Glomerular endothelial cell (primary cell): ENCODE results near the gene RPS6KB2. TPM values are rescaled to one million over a fixed set of nuclear protein-coding genes. Genes with fewer than 3 reads are reported as not detected.

ENCODE experiments used
- DNase-seq: peaks from one replicate; pipeline ENCODE4 v3.0.0-alpha.2; 2011; ENCODE audit warnings: low read depth, low spot score; ENCODE audit errors: extremely low read depth
- total RNA-seq: library from RNA; depleted of rRNA; stranded (reverse); fragments of >200 nt; gene quantifications from 2 replicates; pipeline ENCODE4 v1.2.3, GENCODE V29; 2015

The RPS6KB2 gene
- total RNA-seq, 1 donor from 2014 or later, result 39.9 TPM

DNA sequence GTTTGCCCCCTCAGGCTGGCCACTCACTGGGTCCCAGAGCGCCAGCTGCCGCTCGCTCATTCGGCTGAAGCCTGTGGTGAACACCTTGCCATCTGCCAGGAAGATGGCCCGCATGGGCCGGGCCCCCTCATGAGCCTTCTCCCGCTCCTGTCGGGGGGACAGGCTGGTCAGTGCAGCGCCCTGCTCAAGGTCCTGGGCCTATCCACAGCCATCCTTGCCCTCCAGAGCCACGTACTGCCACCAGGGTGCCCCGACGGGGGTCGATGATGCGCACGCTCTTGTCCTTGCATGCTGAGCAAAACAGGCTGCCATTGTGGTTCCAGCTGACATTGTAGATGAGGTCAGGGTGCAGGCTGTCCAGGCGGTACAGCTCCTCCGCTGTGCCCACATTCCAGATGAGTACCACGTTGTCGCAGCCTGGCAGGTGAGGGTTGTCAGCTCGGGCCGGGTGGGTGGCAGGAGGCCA is 12.8 kb downstream of the RPS6KB2 start:
- DNase-seq, result no peak

DNA sequence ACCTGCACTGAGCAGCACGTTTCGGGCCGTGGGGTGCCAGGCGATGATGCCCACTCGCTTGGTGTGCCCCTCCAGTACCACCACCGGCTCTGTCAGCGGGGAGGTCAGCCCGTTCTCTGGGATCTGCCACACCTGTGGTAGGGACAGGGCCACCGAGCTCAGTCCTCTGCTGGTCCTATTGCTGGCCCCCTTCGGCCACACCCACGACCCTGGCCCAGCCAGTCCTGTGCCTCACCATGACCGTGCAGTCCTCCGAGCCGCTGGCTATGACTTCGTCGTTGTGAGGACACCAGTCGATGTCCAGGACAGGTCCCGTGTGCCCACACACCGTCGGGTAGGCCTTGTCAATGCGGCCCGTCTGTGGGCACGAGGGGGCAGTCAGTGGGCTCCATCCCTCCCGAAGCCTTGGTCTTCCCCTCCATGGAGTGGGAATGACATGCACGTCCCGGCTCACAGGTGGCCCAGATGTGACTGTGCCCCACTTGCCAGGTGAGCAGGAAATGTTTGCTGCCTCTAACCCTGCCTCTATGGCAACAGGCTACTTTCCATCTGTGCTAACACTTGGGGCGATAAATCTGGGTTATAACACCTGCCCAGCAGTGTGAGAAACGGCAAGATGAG is 13.5 kb downstream of the RPS6KB2 start:
- no peak for DNase-seq

DNA sequence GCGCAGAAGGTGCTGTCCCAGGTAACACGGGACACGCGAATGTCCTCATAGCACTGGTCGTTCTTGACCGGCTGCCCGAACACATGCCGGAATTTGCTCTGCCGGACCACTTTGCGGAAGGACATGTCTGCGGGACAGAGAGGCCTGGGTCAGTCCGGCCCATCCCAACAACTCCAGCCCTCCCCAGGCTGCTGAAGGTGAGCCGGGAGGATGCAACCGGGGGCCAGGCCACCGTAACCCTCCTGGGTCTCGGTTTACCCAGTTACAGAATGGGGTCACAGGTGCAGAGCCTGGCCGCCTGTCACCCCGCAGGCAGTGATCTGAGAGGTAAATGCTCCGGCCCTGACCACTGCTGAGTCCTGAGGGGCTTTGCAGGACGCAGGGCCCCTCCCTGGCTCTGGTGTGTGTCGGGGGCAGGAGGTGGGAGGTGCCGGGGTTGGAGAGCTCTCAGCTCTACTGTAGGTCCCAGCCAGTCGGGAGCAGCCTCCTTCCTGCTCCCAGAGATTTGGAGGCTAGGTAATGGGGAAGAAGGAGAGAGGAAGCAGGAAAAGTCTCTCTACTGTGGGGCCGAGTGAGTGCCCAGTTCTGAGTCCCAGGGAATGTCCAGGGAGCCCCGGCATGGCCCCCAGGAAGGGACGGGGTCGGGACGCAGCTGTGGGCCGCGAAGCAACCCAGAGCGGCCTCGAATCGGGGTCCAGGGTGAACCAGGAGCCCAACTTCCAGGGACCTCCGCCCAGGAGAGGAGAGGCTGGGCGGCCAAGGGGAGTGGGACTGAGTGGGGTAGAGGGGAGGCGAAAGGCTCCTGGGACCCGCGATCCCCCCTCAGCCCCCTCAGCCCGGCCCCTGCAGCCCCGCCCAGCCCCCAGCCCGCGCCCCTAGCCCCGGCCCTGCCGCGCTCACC is 14.5 kb downstream of the RPS6KB2 start:
- DNase-seq, result no peak

DNA sequence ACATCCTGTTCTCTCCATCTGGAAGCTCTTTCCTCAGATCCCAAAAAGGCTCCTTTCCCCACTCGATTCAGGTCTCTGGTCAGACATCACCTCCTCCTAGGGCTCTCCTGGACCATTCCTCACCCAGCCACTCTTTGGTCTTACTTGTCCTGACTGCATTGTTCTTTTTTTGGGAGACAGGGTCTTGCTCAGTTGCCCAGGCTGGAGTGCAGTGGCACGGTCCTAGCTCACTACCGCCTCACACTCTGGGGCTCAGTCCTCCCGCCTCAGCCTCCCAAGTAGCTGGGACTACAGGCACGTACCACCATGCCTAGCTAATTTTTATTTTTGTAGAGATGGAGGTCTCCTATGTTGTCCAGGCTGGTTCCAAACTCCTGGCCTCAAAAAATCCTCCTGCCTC is 17.2 kb downstream of the RPS6KB2 start:
- DNase-seq, result no peak

DNA sequence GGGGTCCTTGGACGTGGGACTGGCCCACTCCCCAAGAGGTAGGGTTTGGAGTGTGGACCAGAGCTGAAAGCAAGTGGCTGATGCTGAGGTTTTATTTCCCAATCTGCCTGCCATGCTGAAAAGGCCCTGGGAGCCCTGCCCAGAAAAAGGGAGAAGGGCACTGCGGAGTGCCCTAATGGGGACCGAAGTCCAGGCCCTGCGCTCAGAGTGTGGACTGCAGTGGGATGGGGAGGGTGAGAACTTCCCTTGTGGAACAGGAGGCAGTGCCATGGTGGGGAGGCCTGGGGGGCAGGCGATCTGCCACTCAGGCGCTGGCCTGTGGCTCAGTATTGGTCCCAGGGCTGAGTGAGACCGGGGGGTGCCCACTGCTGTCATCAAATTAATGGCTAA is 19.9 kb downstream of the RPS6KB2 start:
- DNase-seq, result no peak

DNA sequence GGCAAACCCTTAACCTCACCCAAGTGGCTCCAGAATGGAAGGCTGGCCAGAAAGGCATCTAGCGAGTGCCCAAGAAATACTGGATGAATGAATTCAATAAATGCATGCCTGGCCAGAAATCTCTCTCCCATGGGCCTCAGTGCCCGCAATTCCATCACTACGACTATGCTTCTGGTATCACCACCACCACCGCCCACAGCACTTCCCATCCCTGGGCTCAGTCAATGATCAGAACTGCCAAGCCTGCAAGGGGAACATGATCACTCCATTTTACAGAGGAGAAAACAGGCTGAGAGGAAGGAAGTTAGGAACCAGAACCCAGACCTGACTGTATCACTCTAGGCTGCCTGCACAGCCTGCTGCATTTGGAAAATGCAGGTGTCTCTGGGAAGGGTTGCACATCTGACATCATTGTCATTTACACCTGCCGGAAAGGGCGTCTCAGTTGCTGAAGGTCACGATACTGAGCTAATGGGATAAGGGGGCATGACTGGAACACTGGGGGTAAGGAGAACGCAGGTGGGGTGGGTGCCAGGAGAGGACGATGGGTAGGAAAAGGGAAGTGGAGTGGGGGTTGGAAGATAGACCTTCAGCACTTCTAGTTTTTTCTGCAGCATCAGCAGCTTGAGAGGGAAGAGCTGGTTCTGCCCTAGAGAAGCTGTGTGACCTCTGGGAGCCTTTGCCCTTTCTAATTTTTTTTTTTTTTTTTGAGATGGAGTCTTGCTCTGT is 21.0 kb downstream of the RPS6KB2 start:
- no peak for DNase-seq

DNA sequence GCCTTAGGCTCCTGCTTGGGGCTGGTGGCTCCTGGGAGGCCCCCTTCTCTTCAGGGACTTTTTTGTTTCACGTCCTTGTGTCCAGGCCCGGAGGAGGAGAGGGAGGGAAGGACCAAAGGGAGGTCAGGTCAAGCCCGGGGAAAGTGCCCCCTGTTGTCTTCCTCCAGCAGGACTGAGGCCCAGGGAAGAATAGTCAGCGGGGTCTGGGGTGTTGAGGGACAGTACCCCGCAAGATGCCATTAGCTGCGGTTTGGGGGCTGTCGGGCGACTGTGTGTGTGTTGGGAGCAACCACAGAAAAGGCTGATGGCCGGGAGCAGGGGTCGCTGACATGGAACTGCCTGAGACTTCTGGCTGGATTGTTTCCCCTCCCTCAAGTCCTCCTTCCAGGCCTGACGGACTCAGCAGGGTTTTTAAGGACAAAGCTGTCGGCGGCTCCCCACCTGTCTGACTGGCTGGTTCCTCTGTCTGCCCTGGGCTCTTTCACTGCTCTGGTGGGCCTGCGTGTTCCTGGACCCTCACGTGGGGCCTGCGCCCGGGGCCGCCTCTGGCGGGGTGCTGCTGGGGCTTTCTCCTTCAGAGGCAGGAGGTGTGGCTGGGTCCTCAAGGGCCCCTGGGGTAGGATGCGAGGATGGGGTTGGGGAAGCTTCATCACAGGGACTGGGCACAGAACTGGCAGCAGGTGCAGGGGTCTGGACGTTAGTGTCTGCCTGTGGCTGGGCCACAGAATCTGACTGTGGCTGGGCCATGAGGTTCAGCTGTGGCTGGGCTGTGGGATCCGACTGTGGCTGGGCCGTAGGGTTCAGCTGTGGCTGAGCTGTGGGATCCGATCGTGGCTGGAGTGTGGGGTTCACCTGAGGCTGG is 22.7 kb downstream of the RPS6KB2 start:
- no peak for DNase-seq

DNA sequence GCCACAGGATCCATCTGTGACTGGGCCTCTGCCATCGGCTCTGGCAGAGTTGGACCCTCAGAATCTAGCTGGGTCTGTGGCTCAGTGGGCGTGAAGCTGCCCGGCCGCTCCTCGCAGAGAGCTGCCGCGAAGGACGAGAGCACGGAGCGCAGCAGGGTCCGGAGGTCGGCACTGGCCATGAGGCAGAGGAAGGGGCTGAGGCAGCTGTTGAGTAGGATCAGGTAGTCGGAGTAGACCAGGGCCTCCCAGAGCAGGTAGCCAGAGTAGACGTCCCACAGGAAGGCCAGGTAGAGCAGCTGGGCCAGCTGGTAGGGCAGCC is 23.3 kb downstream of the RPS6KB2 start:
- no peak for DNase-seq

DNA sequence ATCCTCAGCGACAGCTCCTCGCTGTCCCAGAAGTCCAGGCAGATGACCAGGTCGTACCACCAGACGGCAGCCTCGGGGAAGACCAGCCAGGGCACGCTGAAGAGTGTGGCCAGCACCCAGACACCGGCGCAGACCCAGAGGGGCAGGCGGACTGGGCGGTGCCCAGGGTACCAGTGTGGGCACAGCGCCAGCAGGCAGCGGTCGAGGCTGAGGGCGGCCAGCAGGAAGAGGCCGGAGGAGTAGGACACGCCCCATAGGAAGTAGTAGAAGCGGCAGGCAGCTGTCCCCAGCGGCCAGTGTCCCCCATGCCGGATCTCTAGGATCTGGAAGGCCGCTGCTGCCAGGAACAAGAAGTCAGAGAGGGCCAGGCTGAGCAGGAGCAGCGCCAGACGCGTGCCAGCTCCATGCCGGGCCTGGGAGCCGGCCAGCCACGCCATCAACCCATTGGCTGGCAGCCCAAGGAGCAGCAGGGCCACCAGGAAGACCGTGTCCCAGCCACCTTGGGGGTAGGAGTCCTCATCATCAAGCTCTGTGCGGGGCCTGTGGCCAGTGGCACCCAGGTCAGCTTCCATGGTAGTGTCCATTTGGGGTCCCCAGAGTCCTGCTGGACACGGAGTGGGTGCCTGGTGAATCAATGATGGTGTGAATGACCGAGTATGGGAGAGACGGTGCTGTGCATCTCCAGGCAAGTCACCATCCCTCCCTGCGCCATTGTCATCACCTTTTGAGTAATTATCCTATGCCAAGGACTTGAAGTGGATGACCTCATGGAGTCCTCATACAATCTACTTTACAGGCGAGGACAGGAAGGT is 24.1 kb downstream of the RPS6KB2 start, which contains the start of gene GPR152:
GPR152 (minus strand) TSS at position 589 of the 812 bp plus-strand sequence; CDS start at position 584, 5 bp downstream.
- no peak for DNase-seq

DNA sequence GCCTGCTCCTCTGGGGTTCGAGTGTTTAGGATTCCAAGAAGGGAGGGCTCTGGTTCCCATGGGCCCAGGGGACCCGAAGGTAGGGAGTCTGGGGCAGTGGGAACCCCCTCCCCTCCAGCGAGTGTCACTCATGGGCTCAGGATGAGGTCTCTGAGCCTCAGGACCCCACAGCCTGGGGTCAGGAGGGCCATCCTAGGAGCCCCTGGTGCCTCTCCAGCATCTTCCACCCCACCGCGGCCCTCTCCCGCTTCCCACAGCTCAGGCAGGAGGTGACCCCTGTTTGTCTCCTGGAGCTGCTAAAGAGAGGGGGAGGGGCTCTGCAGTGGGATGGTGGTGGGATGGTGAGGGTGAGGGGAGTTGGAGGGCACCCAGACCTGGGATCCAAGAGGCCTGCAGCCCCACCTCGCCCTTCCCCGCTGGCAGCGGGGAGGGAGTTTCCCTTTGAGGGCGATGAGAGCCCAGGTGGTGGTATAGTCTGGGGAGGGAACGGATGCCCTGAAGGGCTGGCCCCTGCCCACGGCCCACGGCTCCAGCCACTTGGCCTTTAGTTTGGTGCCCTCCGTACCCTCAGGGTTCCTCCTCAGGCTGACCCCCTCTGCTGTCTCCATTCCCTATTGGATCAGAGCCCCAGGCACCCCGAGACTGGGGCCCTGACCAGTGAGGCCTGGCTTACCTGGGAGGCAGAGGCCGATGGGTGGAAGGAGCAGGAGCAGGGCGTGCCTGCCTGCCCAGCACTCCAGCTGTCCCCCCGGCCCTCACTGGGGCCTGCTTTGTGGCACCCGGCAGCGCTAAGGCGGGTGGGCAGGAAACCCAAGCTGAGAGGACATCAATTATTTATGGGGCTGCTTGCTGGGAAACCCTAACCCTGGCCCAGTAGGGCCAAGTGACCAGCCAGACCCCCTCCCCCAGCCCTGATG is 25.8 kb downstream of the RPS6KB2 start:
- no peak for DNase-seq

DNA sequence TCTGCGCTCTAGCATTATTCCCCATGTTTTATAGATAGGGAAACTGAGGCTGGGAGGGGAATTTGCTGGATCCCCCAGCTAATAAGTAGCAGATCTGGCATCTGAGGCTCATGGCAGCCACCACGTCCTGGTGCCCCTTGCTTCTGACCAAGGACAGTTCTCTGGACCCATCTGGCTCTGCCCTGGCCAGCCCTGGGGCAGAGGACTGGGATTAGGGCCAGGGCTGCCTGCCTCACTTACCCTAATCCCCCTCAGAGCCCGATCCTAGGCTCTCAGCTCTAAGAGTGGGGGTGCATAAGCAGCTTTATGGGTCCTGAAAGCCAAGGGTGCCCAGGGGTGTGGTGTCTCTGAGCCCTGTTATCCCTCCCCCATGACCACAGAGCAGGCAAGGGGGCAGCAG is 26.8 kb downstream of the RPS6KB2 start, which contains the start of gene CABP4:
CABP4 (plus strand) TSS at position 301 of the 400 bp plus-strand sequence; CDS start at position 371, 70 bp downstream.
- DNase-seq, result no peak

DNA sequence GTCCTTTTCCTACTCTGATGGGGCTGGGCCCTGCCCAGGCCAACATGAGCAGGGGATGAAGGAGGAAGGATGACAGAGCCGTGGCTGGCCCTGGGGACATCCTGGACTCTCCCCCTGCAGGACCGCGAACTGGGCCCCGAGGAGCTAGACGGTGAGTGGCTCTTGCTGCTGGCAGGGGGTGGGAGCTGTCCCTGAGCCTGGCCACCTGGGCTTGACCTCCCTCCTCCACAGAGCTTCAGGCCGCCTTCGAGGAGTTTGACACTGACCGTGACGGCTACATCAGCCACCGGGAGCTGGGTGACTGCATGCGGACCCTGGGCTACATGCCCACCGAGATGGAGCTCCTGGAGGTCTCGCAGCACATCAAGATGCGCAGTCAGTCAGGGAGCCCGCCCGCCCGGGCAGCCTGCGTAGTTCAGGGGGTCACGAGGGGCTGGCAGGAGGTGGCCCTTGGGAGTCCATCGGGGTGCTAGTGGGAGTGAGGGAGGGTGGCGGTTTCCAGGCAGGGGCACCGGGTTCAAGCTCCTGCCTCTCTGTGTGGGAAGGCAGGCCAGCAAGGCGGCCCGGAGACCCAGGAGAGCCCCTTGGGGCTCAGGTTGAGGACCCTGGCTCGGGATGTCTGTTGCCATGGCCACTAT is 27.9 kb downstream of the RPS6KB2 start:
- no peak for DNase-seq

DNA sequence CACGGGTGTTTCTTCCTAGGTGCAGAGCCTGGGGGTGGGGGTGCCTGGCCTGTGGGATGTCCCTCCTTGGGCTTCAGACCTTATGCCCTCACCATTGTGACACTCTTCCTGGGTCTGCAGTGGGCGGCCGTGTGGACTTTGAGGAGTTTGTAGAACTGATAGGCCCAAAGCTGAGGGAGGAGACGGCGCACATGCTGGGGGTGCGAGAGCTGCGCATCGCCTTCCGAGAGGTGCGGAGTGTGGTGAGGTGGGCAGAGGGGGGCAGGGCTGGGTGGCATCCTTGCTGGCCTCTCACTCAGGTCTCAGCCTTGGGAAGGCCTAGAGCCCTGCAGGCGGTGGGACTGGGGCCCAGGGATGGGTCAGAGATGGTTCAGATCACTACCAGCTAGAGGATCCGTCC is 29.2 kb downstream of the RPS6KB2 start:
- DNase-seq, result no peak

DNA sequence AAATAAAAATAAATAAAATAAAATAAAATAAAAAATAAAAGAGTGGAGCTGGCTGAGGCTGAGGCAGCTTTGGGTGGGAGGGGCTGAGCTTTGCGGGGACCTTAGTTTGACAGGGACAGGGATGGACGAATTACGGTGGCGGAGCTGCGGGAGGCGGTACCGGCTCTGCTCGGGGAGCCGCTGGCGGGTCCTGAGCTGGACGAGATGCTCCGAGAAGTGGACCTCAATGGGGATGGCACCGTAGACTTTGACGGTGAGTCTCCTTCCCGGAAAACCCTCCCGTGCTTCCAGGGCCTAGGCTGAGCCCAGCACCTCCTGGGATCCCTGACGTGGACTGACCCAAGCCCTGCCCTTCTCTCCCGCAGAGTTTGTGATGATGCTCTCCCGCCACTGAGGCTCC is 30.0 kb downstream of the RPS6KB2 start:
- DNase-seq, result no peak

DNA sequence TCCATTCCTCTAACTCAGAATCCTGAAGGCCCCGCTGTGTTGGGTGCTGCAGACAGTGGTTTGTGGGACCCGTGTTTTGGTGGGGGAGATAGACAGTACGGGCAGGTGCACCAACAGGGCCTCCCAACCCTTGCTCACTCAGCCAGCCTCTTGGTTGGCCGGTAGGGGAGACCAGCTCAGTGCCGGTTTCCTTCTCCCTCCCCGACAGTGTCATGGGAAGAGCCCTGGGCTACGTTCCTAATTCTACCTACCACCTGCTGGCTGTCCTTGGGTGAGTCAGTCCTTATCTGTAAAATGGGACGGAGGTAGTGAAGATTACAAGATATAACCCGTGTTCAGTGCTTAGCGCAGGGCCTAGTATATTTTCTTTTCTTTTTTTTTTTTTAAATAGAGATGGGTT is 34.9 kb downstream of the RPS6KB2 start:
- DNase-seq, result no peak

DNA sequence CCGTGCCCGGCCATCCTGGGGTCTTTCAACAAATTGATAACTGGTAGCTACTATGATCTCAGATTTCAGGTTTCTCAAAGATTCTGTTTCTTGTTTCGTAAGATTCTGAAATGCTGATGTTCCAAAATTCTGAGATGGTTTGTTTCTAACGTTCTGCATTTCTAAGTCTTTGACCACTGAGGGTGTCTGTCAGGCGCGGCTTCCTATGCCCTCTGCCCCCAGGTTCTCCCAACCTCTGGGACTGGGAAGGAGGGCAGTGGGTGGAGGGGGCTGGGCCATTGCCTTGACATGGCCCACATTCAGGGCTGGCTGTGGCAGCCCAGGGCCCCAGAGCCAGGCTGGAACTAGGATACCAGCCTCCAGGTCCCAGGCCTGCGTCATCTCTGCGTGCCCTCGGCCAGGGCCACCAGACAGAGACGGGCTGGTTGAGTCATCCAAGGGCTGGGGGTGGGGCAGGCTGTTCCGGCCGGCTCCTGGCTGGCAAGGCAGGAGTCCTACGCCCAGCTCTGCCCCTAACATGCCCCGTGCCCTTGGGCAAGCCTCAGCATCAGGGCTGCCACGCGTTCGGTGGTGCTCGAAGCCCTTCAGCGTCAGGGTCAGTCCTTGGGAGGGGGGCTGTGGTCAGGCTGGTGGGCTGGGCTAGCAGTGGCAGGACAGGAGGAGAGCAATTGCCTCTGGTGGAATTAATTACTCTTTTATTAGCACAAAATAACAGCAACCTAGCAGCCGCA is 35.6 kb downstream of the RPS6KB2 start:
- DNase-seq, result no peak

DNA sequence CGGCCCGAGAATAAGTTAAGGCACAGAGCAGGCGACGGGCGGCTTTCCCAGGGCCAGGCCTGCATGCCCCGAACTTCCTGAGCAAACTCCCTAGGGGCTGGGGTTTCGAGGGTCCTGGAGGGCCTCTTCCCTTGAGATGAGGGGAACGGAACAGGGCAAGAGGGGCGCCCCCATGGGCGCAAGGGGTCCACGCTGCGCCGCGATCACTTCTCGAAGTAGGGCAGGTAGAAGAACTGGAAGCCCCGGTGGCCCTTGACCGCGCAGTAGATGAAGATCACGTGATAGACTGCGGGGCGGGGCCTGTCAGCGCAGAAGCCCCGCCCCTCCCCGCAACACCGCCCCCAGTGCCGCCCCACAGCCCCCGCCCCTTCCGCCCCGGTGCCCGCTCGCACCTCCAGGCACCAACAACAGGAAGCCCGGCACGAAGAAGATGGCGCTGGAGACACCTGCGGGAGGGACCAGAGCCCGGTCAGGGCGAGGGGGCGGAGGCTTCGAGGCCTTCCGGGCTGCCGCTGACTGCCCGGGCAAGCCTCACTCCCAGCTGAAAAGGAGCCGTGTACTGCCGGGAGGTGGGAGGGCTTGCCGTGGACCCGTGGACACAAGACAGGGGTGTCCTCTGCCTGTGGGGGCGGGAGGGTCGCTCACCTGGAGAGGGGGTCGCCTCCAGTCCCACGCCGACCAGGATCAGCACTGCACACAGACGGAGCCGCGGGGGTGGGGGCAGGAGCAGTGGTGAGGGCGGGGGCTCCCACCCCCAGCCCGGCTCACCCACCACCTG is 36.3 kb downstream of the RPS6KB2 start:
- no peak for DNase-seq
